Measurements from ENCODE around the gene CTF1. TPM values are rescaled to one million over a fixed set of nuclear protein-coding genes. Genes with fewer than 3 reads are reported as not detected.

The CTF1 gene
- total and polyA plus RNA-seq, 4 donors: 0.19 to 0.75 (median 0.35) TPM; not detected in 1

DNA sequence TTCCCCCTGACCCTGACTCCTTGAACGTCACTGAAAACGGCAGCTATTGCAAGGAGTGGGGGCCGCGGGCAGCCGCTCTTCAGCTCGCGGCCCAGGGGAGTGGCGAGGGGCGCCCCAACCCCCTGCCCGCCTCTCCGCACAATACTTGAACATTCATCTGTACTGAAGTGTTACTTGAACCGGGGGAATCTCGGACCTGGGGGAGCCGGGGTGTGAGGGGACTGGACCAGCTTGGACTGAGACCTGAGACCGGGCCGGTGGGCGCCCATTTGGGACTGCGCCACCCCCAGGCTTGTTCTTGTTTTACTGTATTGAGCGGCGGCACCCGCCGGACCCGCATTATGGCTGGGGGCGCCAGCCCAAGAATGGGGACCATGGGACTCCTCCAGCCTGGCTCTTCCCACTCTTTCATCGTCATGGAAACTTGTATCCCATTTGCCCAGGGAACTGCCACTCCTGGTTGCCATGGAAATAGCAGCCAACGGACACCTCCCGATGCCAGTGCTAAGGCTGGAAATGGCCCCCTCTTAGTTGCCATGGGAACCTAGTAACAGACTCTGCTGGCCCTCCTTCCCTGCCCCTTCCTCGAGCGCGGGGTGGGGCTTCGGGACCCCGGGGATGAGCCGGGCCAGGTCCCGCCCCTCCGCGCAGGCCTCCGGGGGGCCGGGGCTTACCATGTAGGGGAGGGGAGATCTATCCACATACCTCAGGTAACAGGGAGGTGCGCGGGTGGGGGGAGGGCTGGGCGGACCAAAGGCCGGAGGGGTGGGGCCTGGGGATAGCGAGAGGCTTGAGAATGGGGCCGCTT lies 51.6 kb downstream of the CTF1 start:
- peak; percentile 74 for DNase-seq (ENCODE audit: low spot score)
- H3K9me3 ChIP-seq (ENCODE audit: control insufficient read depth in 4 of 4, low read length in 3 of 4): no peaks in the 10 kb centered on the region
- H3K4me3 ChIP-seq (ENCODE audit: low read depth in 1 of 3, low read length in 3 of 3): peak overlapping the region; percentile 81 to 86 (median 84)
- peak overlapping the region in 1 of 2 donors; percentile 16 for H3K9ac ChIP-seq (ENCODE audit: low read depth in 1 of 2, low read length in 2 of 2)
- H3K27ac ChIP-seq (ENCODE audit: low read depth in 1 of 2, low read length in 2 of 2): peak overlapping the region; percentile 91 to 92
- no peaks in the 10 kb centered on the region for H3K36me3 ChIP-seq (ENCODE audit: control insufficient read depth in 4 of 4, insufficient read depth in 3 of 4, low read depth in 1 of 4, low read length in 3 of 4)
- peaks cover 14 to 34% (median 25%) of the 10 kb centered on the region in 4 donors for H3K4me1 ChIP-seq (ENCODE audit: control insufficient read depth in 4 of 4, insufficient read depth in 4 of 4, low read length in 3 of 4)
- TF ChIP-seq HNF4A (conservative IDR thresholded peaks at IDR 0.05): no peak
- no peak for TF ChIP-seq YY1 (IDR thresholded peaks at IDR 0.05)
- TF ChIP-seq EGR1 (IDR thresholded peaks at IDR 0.05; ENCODE audit: low read depth in 2 of 2): peak in 1 of 2 donors; percentile 30
- TF ChIP-seq SP1 (IDR thresholded peaks at IDR 0.05): peak; percentile 42
- no peak for TF ChIP-seq FOXA2 (IDR thresholded peaks at IDR 0.05)
- WGBS: 44% methylated on average over 44 of the region's 44 CpGs
- H3K27me3 ChIP-seq (ENCODE audit: control insufficient read depth in 4 of 4, insufficient read depth in 4 of 4, low read length in 3 of 4): no peaks in the 10 kb centered on the region

DNA sequence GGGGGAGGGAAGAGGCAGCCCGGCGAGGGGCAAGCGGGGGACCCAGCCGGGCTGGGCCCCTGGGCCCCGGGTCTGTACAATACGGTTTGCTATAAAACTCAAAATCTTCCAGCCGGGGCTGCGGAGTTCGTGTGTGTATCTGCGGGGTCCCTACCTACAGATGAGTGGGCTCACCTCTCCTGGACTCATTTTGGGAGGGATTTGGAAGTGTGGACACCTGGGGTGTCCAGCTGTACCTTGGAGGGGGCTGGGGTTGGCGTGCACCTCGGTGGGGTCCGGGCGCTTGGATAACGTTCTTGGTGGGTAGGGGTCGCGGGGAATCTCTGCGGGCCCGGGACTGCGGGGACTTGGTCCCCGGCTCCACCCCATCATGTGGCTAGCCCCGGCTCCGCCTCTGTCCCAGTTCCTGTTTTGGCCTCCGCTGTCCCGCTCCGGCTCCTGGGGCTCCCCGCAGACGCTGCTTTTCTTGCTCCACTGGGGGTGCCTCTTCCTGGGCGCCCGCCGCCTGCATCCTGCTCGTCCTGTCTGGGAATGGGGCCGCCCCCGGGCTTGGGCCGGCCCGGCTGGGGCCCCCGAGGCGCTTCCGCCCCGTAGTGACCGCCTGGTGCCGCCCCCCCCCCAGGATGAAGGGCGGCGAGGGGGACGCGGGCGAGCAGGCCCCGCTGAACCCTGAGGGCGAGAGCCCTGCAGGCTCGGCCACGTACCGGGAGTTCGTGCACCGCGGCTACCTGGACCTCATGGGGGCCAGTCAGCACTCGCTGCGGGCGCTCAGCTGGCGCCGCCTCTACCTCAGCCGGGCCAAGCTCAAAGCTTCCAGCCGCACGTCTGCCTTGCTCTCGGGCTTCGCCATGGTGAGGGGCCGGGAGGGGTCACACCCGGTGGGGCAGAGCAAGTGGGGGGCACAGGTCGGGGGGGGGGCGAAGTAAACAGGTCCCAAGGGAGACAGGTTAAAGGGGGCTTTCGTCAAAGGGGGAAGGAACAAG lies 52.5 kb downstream of the CTF1 start, which contains the start of gene ORAI3:
Gene ORAI3 (plus strand): TSS at position 402 of the 983 bp plus-strand sequence. CDS start 222 bp downstream, at position 624.
- Histone ChIP-seq H3K27me3 (ENCODE audit: control insufficient read depth in 4 of 4, insufficient read depth in 4 of 4, low read length in 3 of 4) (no peaks in the 10 kb centered on the region), H3K9me3 (ENCODE audit: control insufficient read depth in 4 of 4, low read length in 3 of 4) (no peaks in the 10 kb centered on the region), H3K36me3 (ENCODE audit: control insufficient read depth in 4 of 4, insufficient read depth in 3 of 4, low read depth in 1 of 4, low read length in 3 of 4) (no peaks in the 10 kb centered on the region), H3K4me1 (ENCODE audit: control insufficient read depth in 4 of 4, insufficient read depth in 4 of 4, low read length in 3 of 4) (peaks cover 17 to 43% (median 34%) of the 10 kb centered on the region in 4 donors), H3K4me3 (ENCODE audit: low read depth in 1 of 3, low read length in 3 of 3) (peak within 1 kb of the TSS; percentile 84 to 90 (median 86)), H3K27ac (ENCODE audit: low read depth in 1 of 2, low read length in 2 of 2) (peak within 1 kb of the TSS; percentile 91 to 92), H3K9ac (ENCODE audit: low read depth in 1 of 2, low read length in 2 of 2) (peak within 1 kb of the TSS; percentile 77 to 91)
- TF ChIP-seq YY1 (IDR thresholded peaks at IDR 0.05) (peak; percentile 24), HNF4G (IDR thresholded peaks at IDR 0.05) (no peak), FOXA1 (IDR thresholded peaks at IDR 0.05) (no peak), EGR1 (IDR thresholded peaks at IDR 0.05; ENCODE audit: low read depth in 2 of 2) (peak in 1 of 2 donors; percentile 30), TAF1 (conservative IDR thresholded peaks at IDR 0.05) (peak; percentile 75), GABPA (IDR thresholded peaks at IDR 0.05 in 1 of 2, conservative IDR thresholded peaks at IDR 0.05 in 1 of 2) (peak in 1 of 2 donors; percentile 18), SP1 (IDR thresholded peaks at IDR 0.05) (peak; percentile 12)
- TF ChIP-seq, protein P1, sequence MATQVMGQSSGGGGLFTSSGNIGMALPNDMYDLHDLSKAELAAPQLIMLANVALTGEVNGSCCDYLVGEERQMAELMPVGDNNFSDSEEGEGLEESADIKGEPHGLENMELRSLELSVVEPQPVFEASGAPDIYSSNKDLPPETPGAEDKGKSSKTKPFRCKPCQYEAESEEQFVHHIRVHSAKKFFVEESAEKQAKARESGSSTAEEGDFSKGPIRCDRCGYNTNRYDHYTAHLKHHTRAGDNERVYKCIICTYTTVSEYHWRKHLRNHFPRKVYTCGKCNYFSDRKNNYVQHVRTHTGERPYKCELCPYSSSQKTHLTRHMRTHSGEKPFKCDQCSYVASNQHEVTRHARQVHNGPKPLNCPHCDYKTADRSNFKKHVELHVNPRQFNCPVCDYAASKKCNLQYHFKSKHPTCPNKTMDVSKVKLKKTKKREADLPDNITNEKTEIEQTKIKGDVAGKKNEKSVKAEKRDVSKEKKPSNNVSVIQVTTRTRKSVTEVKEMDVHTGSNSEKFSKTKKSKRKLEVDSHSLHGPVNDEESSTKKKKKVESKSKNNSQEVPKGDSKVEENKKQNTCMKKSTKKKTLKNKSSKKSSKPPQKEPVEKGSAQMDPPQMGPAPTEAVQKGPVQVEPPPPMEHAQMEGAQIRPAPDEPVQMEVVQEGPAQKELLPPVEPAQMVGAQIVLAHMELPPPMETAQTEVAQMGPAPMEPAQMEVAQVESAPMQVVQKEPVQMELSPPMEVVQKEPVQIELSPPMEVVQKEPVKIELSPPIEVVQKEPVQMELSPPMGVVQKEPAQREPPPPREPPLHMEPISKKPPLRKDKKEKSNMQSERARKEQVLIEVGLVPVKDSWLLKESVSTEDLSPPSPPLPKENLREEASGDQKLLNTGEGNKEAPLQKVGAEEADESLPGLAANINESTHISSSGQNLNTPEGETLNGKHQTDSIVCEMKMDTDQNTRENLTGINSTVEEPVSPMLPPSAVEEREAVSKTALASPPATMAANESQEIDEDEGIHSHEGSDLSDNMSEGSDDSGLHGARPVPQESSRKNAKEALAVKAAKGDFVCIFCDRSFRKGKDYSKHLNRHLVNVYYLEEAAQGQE (IDR thresholded peaks at IDR 0.05): peak; percentile 57
- under 1% methylated on average over 70 of the region's 70 CpGs for WGBS
- DNase-seq (ENCODE audit: low spot score): peak; percentile 69
